ENCODE measurements around the gene SF3A2.

DNA sequence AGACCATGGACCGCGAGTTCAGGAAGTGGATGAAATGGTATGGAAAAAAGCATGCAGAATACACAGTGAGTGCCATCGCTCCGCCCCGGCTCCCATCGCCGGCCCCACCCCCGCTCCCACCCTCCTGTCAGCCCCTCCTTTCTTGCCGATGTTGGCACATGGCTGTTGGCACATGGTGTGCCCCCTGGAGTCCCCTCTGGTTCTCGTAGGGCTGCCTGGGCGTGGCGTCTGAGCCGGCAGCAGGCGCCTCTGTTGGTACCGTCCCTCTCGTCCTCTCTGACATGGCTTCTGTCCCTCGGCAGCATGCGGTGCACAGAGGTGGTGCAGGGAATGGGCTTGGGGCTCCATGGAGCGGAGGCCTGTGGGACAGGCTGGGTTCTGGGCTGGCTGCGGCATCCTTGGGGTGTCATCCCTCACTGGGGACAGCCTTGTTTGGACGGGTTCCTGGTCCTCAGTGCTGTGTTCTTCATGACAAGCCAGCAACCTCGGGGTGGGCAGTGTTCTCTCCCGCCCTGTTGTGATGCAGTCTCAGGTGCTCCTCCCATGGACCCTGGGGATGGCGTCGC lies 42.0 kb upstream of the SF3A2 start:
- TF ChIP-seq, protein P1, sequence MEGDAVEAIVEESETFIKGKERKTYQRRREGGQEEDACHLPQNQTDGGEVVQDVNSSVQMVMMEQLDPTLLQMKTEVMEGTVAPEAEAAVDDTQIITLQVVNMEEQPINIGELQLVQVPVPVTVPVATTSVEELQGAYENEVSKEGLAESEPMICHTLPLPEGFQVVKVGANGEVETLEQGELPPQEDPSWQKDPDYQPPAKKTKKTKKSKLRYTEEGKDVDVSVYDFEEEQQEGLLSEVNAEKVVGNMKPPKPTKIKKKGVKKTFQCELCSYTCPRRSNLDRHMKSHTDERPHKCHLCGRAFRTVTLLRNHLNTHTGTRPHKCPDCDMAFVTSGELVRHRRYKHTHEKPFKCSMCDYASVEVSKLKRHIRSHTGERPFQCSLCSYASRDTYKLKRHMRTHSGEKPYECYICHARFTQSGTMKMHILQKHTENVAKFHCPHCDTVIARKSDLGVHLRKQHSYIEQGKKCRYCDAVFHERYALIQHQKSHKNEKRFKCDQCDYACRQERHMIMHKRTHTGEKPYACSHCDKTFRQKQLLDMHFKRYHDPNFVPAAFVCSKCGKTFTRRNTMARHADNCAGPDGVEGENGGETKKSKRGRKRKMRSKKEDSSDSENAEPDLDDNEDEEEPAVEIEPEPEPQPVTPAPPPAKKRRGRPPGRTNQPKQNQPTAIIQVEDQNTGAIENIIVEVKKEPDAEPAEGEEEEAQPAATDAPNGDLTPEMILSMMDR (IDR thresholded peaks at IDR 0.05; ENCODE audit: insufficient read depth, low read length, poor library complexity, severe bottlenecking): no peak
- no peak for TF ChIP-seq EZH2phosphoT487 (conservative IDR thresholded peaks at IDR 0.05; ENCODE audit: low read length)

Data from SU-DHL-6 (cell line).